Raji (cell line): ENCODE results near the gene NCOA5.

Experiments
- POLR2A ChIP-seq: IDR thresholded peaks from 2 replicates; pipeline ENCODE4 v1.6.1; 2011; ENCODE audit warnings: low read depth, low read length, control low read depth; ENCODE audit not compliant: insufficient read depth

Gene NCOA5

GRCh38 chr20:46123482-46124245 lies 33.9 kb upstream of the NCOA5 start:
- no peak for TF ChIP-seq POLR2A

- no peak for TF ChIP-seq POLR2A
Measured at GRCh38 chr20:46122516-46123481, 33.0 kb upstream of the NCOA5 start.

- no peak for TF ChIP-seq POLR2A
Measured at GRCh38 chr20:46122071-46122470, 32.3 kb upstream of the NCOA5 start.

GRCh38 chr20:46121184-46121930 lies 31.6 kb upstream of the NCOA5 start:
- TF ChIP-seq POLR2A: no peak

GRCh38 chr20:46120136-46120535 lies 30.4 kb upstream of the NCOA5 start:
- TF ChIP-seq POLR2A: no peak

GRCh38 chr20:46119547-46119946 lies 29.8 kb upstream of the NCOA5 start:
- TF ChIP-seq POLR2A: no peak

GRCh38 chr20:46119028-46119546 lies 29.3 kb upstream of the NCOA5 start:
- no peak for TF ChIP-seq POLR2A

GRCh38 chr20:46118481-46119020 lies 28.8 kb upstream of the NCOA5 start:
- no peak for TF ChIP-seq POLR2A

- peak; percentile 93 for TF ChIP-seq POLR2A
Measured at GRCh38 chr20:46117704-46118467, 28.1 kb upstream of the NCOA5 start, which contains the start of gene CD40. Gene CD40 (plus strand): TSS chr20:46118314. CDS start chr20:46118344, 30 bp downstream.

- TF ChIP-seq POLR2A: no peak
Measured at GRCh38 chr20:46114449-46114848, 24.7 kb upstream of the NCOA5 start.

GRCh38 chr20:46113113-46113470 lies 23.3 kb upstream of the NCOA5 start:
- TF ChIP-seq POLR2A: no peak

GRCh38 chr20:46112430-46113112 lies 22.8 kb upstream of the NCOA5 start:
- TF ChIP-seq POLR2A: no peak

- TF ChIP-seq POLR2A: no peak
Measured at GRCh38 chr20:46111836-46112212, 22.1 kb upstream of the NCOA5 start.
